Progenitor cell of endocrine pancreas (in vitro differentiated cells): ENCODE results near the gene MCRIP1. TPM values are rescaled to one million over a fixed set of nuclear protein-coding genes. Genes with fewer than 3 reads are reported as not detected.

ENCODE experiments used
- DNase-seq: peaks from one replicate; pipeline ENCODE4 v3.0.0; 2021; ENCODE audit warnings: low spot score; ENCODE audit not compliant: unreplicated experiment
- H3K27ac Mint-ChIP-seq: 2 replicates; pipeline ENCODE4 v1.8.0; 2021; ENCODE audit warnings: mild to moderate bottlenecking, moderate library complexity, mixed read lengths
- H3K27me3 Mint-ChIP-seq: 2 replicates; pipeline ENCODE4 v1.8.0; 2021; ENCODE audit warnings: mixed read lengths
- H3K36me3 Mint-ChIP-seq: 2 replicates; pipeline ENCODE4 v1.8.0; 2022; ENCODE audit warnings: mixed read lengths; ENCODE audit not compliant: insufficient read depth
- H3K4me1 Mint-ChIP-seq: 2 replicates; pipeline ENCODE4 v1.8.0; 2021; ENCODE audit warnings: low read depth, mixed read lengths
- H3K4me3 Mint-ChIP-seq: 2 replicates; pipeline ENCODE4 v1.8.0; 2021; ENCODE audit warnings: low read depth, mild to moderate bottlenecking, moderate library complexity, mixed read lengths
- H3K9me3 Mint-ChIP-seq: 2 replicates; pipeline ENCODE4 v1.8.0; 2021; ENCODE audit warnings: low read depth, mixed read lengths
- total RNA-seq: library from RNA; stranded (reverse); gene quantifications from 2 replicates; pipeline ENCODE4 v1.2.1, GENCODE V29; 2021
- TF ChIP-seq, protein P1 (sequence below): fragments of 200-600 bp; sonication (generic); IDR thresholded peaks from one replicate; pipeline ENCODE4 v1.5.0; 2021; ENCODE audit warnings: antibody characterized with exemption, mild to moderate bottlenecking; ENCODE audit not compliant: unreplicated experiment

The MCRIP1 gene
- total RNA-seq, 1 donor from 2014 or later: 157 TPM

DNA sequence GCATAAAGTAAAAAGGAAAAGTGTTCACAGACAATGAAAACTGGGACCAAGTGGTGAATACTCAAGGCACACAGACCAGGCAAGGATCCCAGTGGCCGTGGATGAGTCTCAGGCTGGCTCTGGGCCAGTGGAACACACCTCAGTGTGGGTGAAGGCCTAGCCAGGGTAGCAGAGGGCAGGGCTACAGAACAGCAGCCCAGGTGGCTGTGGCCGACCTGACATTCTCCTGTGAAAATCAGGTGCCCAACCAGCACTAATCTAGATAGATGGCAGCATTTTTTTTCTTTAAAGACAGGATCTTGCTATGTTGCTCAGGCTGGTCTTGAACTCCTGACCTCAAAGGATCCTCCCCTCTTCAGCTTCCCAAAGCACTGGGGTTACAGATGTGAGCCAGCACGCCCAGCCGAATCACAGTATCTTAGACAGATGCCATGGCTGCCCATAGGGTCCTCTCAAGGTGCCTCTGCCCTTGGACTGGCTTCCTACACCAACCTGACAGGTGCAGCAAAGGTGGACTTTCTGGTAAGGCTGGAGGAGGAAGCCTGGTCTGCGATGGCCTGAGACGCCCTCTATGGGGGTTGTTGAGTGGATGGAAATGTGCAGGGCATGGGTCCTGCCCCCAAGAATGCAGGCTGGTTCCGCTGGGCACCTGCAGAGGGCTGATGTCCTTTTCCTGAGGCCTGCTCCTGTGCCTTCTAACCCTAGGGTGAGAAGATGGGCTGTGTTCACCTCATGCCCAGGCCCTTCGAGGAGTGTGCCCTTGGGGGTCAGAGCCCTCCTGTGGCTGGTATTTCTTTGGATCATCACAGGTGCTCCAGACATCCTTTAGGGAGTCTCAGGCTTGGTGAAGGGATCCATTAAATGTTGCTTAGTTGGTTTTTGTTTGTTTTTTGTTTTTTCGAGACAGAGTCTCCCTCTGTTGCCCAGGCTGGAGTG is 31.0 kb upstream of the MCRIP1 start:
- Mint-ChIP-seq H3K4me1 (peaks cover 18% of the 10 kb centered on the region), H3K27ac (no peak overlapping the region), H3K9me3 (no peaks in the 10 kb centered on the region), H3K4me3 (no peak overlapping the region), H3K27me3 (no peaks in the 10 kb centered on the region), H3K36me3 (peaks cover 5% of the 10 kb centered on the region)
- TF ChIP-seq, protein P1, sequence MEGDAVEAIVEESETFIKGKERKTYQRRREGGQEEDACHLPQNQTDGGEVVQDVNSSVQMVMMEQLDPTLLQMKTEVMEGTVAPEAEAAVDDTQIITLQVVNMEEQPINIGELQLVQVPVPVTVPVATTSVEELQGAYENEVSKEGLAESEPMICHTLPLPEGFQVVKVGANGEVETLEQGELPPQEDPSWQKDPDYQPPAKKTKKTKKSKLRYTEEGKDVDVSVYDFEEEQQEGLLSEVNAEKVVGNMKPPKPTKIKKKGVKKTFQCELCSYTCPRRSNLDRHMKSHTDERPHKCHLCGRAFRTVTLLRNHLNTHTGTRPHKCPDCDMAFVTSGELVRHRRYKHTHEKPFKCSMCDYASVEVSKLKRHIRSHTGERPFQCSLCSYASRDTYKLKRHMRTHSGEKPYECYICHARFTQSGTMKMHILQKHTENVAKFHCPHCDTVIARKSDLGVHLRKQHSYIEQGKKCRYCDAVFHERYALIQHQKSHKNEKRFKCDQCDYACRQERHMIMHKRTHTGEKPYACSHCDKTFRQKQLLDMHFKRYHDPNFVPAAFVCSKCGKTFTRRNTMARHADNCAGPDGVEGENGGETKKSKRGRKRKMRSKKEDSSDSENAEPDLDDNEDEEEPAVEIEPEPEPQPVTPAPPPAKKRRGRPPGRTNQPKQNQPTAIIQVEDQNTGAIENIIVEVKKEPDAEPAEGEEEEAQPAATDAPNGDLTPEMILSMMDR: peak; percentile 8
- DNase-seq: no peak

DNA sequence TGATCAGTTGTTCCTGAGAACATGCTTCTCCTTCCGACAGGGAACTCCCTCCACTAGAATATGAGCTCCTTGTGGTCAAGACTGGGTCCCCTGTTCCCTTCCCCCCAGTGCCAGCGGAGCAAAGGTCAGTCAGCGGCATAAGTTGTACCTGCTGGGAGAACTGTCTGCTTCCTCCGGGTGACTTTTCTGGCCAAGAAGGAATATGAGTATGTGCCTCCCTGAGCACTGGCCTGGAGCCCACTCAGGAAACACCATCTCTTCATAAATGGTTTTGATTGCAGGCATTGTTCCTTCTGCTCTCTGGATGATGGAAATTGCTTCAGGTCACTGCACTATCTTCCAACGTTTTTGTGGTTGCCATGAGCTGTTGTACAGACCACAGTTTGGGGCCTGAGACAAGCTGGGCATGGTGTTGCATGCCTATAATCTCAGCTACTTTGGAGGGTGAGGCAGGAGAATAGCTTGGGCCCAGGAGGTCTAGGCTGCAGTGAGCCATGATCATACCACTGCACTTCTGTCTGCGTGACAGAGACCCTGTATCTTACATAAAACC is 30.1 kb upstream of the MCRIP1 start:
- H3K36me3 Mint-ChIP-seq: peaks cover 3% of the 10 kb centered on the region
- no peak for DNase-seq
- peaks cover 20% of the 10 kb centered on the region for H3K4me1 Mint-ChIP-seq
- no peaks in the 10 kb centered on the region for H3K9me3 Mint-ChIP-seq
- peak overlapping the region; percentile 82 for H3K27ac Mint-ChIP-seq
- H3K4me3 Mint-ChIP-seq: peak overlapping the region; percentile 62
- no peaks in the 10 kb centered on the region for H3K27me3 Mint-ChIP-seq
- TF ChIP-seq, protein P1: no peak

DNA sequence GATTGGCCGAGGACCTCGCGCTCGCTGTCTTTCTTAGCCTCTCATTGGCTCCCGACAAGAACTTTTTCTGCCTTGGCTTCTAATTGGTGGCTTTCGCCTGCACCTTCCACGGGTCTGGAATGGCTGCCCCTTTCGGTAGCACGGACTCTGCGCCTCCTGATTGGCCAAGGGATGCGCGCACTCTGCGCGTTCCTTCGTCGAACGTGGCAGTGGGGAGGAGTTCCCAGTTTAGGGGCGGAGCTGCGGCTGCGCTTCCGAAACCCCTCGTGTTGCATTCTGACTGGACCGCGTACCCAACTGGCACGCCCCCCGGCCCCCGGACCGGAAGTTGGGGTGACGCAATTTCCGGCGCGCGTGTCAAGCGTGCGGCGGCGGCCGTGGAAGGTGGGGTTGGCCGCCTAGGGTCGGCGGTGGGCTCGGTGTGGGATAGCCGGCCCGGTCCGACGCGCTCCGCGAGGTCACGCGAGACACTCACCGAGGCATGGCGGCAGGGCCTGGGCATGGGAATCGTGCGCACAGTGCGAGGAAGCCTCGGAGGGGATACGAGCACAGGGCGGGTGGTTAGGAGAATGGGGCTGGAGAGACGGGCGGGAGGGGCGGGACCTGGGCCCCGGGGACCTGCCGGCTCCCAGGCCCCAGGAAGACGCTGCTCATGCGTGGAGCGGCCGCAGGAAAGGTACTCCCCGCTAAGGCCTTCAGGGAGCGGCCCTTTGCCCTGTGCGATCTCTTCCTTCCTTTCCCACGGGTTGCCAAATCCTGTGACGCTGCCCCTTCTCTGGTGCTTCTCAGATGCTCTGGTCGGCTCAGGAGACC is 27.9 kb upstream of the MCRIP1 start:
- H3K4me3 Mint-ChIP-seq: peak overlapping the region; percentile 91
- H3K27ac Mint-ChIP-seq: peak overlapping the region; percentile 98
- peaks cover 27% of the 10 kb centered on the region for H3K4me1 Mint-ChIP-seq
- DNase-seq: peak; percentile 98
- TF ChIP-seq, protein P1: no peak
- no peaks in the 10 kb centered on the region for H3K27me3 Mint-ChIP-seq
- H3K36me3 Mint-ChIP-seq: peaks cover 5% of the 10 kb centered on the region
- H3K9me3 Mint-ChIP-seq: no peaks in the 10 kb centered on the region

DNA sequence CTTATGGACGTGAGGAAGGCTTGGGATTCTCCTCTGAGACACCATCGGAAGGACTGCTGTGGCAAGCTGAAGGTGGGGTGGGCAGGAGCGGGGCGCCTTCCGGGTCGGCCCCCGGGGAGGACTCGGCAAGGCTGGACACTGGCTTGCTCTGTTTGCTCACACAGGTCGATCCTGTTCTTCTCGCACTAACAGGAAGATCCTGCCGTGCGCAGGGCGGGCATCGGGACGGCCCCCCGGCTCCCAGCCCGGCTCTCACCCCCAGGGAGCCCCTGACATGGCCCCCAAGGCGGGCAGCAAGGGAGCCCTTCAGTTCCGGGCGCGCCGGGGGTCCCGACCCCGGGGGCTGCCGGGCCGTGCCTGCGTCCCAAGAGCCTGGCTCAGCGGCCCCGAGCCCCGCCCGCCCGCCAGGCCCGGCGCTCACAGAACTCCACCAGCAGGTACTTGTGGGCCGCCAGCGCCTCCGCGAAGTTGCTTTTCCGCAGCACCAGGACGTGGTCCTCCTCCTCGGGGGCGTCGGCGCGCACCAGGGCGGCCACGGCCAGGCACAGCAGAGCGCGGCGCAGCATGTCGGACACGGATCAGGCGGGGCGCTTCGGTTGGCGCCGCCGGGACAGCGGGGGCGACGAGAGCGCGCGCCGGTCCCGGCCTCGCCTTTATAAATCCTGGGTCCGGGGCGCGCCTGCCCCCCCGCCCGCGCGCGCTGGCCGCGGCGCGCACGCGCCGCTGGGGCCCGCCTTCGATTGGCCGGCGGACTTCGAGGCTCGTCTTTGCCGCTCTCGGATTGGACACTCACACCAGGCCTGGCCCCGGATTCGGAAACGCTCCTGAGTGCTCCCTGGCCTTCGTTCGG is 27.0 kb upstream of the MCRIP1 start, which contains the start of gene P4HB:
TSS of gene P4HB (minus strand) at position 630 of the 850 bp plus-strand sequence. CDS start at position 566, 64 bp downstream.
- peaks cover 7% of the 10 kb centered on the region for H3K36me3 Mint-ChIP-seq
- H3K9me3 Mint-ChIP-seq: no peaks in the 10 kb centered on the region
- TF ChIP-seq, protein P1: no peak
- peak within 1 kb of the TSS; percentile 98 for H3K27ac Mint-ChIP-seq
- DNase-seq: no peak
- H3K4me1 Mint-ChIP-seq: peaks cover 27% of the 10 kb centered on the region
- peak within 1 kb of the TSS; percentile 91 for H3K4me3 Mint-ChIP-seq
- no peaks in the 10 kb centered on the region for H3K27me3 Mint-ChIP-seq
